ENCODE measurements around the gene CD274. TPM values are rescaled to one million over a fixed set of nuclear protein-coding genes. Genes with fewer than 3 reads are reported as not detected.

CD274 gene
- total RNA-seq, 1 donor from 2014 or later = 16.1 TPM

DNA sequence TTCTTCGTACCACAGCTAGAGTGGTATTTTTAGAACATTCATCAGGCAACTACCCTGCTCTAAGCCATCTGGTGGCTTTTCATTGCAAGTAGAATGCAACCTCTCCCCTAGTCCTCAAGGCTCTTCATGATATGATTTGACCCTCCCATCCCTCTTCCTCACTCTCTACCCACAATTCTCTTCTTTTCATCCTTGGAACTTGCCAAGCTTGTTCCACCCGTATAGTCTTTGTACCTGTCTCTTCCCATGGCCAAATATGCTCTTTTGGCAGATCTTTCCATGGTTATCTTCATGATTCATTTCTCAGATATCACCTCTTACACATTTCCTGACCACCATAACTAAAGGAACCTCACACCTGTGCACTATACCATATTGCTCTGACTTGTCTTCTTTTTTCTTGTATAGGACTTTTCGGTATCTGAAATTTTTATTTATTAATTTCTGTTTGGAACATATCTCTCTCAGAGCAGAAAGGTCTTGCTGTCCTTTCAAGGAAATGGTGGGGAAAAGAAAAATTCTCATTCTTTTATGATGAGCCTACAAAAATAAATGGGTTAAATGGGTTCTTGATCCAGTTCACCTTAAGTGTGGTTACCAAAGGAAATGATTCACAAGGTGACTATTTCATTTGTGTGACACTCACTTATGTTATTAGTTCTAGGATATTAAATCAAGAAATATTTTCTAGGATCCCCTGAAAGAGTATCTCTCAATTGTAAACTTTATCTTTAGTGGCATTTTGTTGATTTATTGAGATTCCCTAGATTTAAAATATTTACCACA is 3.7 kb upstream of the CD274 start:
- DNase-seq (ENCODE audit: low read depth) = no peak
- TF ChIP-seq, protein P1, sequence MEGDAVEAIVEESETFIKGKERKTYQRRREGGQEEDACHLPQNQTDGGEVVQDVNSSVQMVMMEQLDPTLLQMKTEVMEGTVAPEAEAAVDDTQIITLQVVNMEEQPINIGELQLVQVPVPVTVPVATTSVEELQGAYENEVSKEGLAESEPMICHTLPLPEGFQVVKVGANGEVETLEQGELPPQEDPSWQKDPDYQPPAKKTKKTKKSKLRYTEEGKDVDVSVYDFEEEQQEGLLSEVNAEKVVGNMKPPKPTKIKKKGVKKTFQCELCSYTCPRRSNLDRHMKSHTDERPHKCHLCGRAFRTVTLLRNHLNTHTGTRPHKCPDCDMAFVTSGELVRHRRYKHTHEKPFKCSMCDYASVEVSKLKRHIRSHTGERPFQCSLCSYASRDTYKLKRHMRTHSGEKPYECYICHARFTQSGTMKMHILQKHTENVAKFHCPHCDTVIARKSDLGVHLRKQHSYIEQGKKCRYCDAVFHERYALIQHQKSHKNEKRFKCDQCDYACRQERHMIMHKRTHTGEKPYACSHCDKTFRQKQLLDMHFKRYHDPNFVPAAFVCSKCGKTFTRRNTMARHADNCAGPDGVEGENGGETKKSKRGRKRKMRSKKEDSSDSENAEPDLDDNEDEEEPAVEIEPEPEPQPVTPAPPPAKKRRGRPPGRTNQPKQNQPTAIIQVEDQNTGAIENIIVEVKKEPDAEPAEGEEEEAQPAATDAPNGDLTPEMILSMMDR (conservative IDR thresholded peaks at IDR 0.05; ENCODE audit: low read depth, low read length) = no peak
- no peak overlapping the region for H3K4me3 ChIP-seq (ENCODE audit: low read depth, low read length)

DNA sequence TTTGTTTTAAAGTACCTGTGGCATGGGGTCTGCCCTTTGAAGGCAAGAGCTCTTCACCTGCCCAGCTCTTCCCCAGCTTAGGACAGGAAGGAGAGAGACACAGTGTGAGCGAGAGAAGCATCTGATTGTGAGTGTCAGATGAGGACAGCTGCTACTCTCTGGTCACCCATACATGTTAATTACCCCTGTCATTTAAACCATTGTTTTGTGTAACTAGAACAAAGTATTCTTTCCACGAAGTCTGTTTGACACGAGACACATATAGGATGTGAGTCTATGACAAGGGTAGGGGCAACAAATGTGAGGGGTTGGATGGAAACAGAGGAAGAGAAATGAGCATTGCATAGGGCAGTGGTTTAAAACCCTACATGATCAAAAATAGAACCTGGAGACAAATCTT is 3.0 kb upstream of the CD274 start:
- TF ChIP-seq, protein P1 (conservative IDR thresholded peaks at IDR 0.05; ENCODE audit: low read depth, low read length) = no peak
- H3K4me3 ChIP-seq (ENCODE audit: low read depth, low read length) = no peak overlapping the region
- DNase-seq (ENCODE audit: low read depth) = no peak

DNA sequence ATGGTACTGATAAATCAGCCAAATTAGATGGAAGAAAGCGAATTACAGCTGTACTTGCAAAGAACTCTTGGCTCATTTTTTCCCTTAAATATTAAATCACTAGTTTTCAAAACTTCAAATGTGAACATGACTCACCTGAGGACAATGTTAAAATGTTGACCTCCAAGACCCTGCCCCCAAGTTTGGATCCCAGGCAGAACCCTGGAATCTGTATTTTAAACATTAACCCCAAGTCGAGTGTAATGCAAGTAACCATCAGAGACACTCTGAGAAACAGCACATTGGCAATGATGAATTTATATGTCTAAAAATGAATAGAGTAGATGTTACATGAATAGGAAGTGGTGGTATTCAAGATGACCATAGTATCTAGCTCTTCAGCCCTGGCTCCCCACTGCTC is 2.3 kb upstream of the CD274 start:
- H3K4me3 ChIP-seq (ENCODE audit: low read depth, low read length) = no peak overlapping the region
- DNase-seq (ENCODE audit: low read depth) = no peak
- TF ChIP-seq, protein P1 (conservative IDR thresholded peaks at IDR 0.05; ENCODE audit: low read depth, low read length) = no peak

DNA sequence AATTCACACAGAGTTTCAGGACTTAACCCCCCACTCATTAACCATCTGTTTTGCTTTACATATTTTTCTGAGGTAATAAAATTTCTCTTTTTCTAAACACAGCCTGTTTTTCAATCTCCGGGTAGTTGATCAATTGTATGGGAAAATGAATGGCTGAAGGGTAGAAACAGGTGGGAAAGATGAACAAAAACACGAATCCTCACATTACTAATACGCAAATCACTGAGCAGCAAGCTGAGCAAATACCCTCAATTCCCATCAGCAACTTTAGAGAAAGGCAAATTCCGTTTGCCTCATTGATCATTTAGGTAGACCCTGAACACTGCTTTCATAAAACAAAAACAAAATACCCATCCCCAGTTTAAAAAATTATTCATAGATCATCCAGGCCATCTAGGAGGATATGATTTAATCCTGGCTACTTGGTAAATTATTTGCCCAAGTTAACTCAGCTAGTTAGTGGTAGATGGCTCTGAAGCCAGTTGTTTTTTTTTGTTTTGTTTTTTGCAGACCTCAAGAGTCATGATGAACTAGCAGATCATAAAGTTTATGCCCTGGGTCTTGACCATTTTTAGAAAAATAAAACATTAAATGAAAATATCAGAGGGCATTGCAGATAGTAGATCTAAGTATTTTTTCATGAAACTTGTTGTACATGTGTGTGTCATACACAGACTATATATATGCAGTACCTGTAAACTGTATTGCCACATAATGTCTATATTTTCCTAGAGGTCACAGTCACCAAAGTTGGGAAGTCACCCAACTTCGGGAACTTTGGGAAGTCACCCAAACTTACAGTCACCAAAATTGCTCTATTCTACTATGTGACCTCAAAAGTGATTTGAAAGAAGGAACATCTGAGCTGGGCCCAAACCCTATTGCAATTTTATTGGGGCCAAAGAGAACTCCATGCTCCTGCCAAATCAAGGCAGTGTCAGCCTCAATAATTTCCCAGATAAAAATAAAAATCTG is 1.6 kb upstream of the CD274 start:
- TF ChIP-seq, protein P1 (conservative IDR thresholded peaks at IDR 0.05; ENCODE audit: low read depth, low read length) = no peak
- no peak overlapping the region for H3K4me3 ChIP-seq (ENCODE audit: low read depth, low read length)
- DNase-seq (ENCODE audit: low read depth) = no peak

DNA sequence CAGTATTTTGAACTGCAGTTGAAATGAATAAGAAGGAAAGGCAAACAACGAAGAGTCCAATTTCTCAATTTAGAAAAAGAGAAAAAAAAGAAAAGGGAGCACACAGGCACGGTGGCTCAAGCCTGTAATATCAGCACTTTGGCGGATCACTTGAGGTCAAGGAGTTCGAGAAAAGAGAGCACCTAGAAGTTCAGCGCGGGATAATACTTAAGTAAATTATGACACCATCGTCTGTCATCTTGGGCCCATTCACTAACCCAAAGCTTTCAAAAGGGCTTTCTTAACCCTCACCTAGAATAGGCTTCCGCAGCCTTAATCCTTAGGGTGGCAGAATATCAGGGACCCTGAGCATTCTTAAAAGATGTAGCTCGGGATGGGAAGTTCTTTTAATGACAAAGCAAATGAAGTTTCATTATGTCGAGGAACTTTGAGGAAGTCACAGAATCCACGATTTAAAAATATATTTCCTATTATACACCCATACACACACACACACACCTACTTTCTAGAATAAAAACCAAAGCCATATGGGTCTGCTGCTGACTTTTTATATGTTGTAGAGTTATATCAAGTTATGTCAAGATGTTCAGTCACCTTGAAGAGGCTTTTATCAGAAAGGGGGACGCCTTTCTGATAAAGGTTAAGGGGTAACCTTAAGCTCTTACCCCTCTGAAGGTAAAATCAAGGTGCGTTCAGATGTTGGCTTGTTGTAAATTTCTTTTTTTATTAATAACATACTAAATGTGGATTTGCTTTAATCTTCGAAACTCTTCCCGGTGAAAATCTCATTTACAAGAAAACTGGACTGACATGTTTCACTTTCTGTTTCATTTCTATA is 602 bp upstream of the CD274 start:
- no peak for DNase-seq (ENCODE audit: low read depth)
- H3K4me3 ChIP-seq (ENCODE audit: low read depth, low read length) = peak overlapping the region; percentile 78
- TF ChIP-seq, protein P1 (conservative IDR thresholded peaks at IDR 0.05; ENCODE audit: low read depth, low read length) = no peak

DNA sequence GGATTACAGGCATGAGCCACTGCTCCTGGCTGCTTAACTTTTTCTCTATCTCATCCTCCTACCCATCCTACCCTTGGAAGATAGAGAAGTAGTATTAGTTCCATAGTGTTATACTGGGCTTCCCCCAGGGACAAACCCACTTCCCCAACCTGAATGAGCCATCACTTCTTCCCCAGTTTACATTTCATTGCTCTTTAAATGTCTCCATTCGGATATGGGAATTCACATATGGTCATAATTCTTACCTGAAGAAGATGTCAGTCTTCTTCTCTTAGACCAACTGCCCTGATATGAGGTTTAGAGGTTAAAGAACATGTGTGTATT is 1.9 kb downstream of the CD274 start:
- TF ChIP-seq, protein P1 (conservative IDR thresholded peaks at IDR 0.05; ENCODE audit: low read depth, low read length) = no peak
- no peak overlapping the region for H3K4me3 ChIP-seq (ENCODE audit: low read depth, low read length)
- no peak for DNase-seq (ENCODE audit: low read depth)

All from epithelial cell of proximal tubule (primary cell).